K562 (cell line): Measurements from ENCODE around the gene TMEM117.

ENCODE experiments used
- EZH2 ChIP-seq: IDR thresholded peaks from 2 replicates; pipeline ENCODE4 v1.6.1; 2012; ENCODE audit warnings: low read depth, mild to moderate bottlenecking, inconsistent platforms, low read length, borderline replicate concordance
- POLR3A ChIP-seq: IDR thresholded peaks from 2 replicates; pipeline ENCODE4 v1.6.1; 2011; ENCODE audit warnings: borderline replicate concordance, mild to moderate bottlenecking, moderate library complexity; ENCODE audit not compliant: insufficient read length, insufficient read depth; ENCODE audit errors: extremely low read depth
- RNF2 ChIP-seq: sonication (generic); IDR thresholded peaks from 2 replicates; pipeline ENCODE4 v1.6.1; 2016

DNA sequence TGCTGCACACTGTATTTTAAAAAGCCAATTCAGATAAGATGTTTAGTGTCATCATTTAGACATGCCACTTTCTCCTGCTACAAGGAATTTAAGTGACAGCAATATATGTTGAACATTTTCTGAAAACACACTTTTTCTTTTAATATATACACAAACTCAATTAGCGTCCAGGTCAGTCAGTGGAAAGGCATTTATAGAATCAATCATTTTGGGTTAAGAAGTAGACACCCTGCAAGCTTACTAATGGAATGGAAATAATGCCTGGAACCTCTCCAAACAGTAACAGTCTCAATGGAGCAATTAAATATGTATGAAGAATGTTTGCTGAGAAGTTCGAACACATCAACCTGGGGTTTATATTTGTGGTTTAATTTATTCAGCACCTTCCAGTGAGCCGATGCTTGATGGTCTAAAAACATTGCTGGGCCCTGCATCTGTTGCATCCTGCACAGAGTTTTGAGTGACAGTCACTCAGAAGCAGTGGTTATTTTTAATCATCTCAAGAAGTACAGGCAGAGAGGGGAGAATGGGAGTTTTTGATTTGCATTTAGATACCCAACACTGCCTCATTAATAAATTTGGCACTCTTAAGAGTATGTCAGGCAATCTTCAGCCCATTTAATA lies 410.7 kb downstream of the TMEM117 start:
- TF ChIP-seq RNF2 (no peak), POLR3A (no peak), EZH2 (no peak)
